ENCODE results near the gene ST7L.
"Not testable (repeated sequence)": the region's sequence is repeated elsewhere in the genome, so short reads cannot be mapped to it uniquely, and the experiment has no call there.

Gene ST7L

GRCh38 chr1:112513112-112513870, 105.7 kb downstream of the ST7L start:
- no peak for DNase-seq

GRCh38 chr1:112511897-112512296, 107.0 kb downstream of the ST7L start:
- no peak for DNase-seq

- DNase-seq = no peak
These were observed 108.6 kb downstream of the ST7L start for GRCh38 chr1:112510340-112510739.

- no peak for DNase-seq
These were observed 109.2 kb downstream of the ST7L start for GRCh38 chr1:112509660-112510178.

- DNase-seq = peak; percentile 12
These were observed 109.8 kb downstream of the ST7L start for GRCh38 chr1:112509005-112509659.

GRCh38 chr1:112508278-112509004, 110.5 kb downstream of the ST7L start, which contains the start of gene WNT2B:
WNT2B (plus strand) TSS chr1:112508965; CDS start chr1:112509263, 298 bp downstream.
- peak; percentile 31 for DNase-seq

GRCh38 chr1:112507921-112508277, 111.0 kb downstream of the ST7L start:
- peak; percentile 30 for DNase-seq

- DNase-seq = no peak
These were observed 111.6 kb downstream of the ST7L start for GRCh38 chr1:112507336-112507735.

- no peak for DNase-seq
These were observed 112.2 kb downstream of the ST7L start for GRCh38 chr1:112506731-112507130.

GRCh38 chr1:112506306-112506705, 112.6 kb downstream of the ST7L start:
- no peak for DNase-seq

- DNase-seq = no peak
These were observed 113.1 kb downstream of the ST7L start for GRCh38 chr1:112505878-112506277.

GRCh38 chr1:112505400-112505785, 113.5 kb downstream of the ST7L start:
- DNase-seq = no peak

- DNase-seq = no peak
These were observed 114.1 kb downstream of the ST7L start for GRCh38 chr1:112504661-112505399.

- no peak for DNase-seq
These were observed 114.8 kb downstream of the ST7L start for GRCh38 chr1:112504001-112504660.

GRCh38 chr1:112502826-112503225, 116.1 kb downstream of the ST7L start:
- DNase-seq = no peak

- peak; percentile 59 for DNase-seq
These were observed 116.9 kb downstream of the ST7L start for GRCh38 chr1:112501810-112502641.

GRCh38 chr1:112496290-112496689, 122.7 kb downstream of the ST7L start:
- no peak for DNase-seq

GRCh38 chr1:112493351-112493750, 125.6 kb downstream of the ST7L start:
- DNase-seq = no peak

- DNase-seq = no peak
These were observed 126.9 kb downstream of the ST7L start for GRCh38 chr1:112492076-112492475.

- no peak for DNase-seq
These were observed 130.8 kb downstream of the ST7L start for GRCh38 chr1:112488141-112488540.

GRCh38 chr1:112487686-112488085, 131.3 kb downstream of the ST7L start:
- DNase-seq = not testable (repeated sequence)

All from NCI-H146 (cell line).